ENCODE measurements around the gene ZNF483.

- TF ChIP-seq CTCF (conservative IDR thresholded peaks at IDR 0.05 in 1 of 2, IDR thresholded peaks at IDR 0.05 in 1 of 2; ENCODE audit: low read depth in 1 of 2, low read length in 2 of 2): no peak
- no peak for TF ChIP-seq EZH2 (IDR thresholded peaks at IDR 0.05; ENCODE audit: low read length, missing control alignments)
Measured at GRCh38 chr9:111622626-111623025, 97.6 kb downstream of the ZNF483 start.

Data from fibroblast of lung (primary cell).